AG04449 (cell line): ENCODE data around the gene PIPOX.

Experiments used
- CTCF ChIA-PET: fragments of 350-600 bp; formaldehyde crosslinking; extraction: SDS; loops from one replicate; lab custom pipeline; 2021; ENCODE audit warnings: antibody characterized with exemption; lab: Yijun Ruan, JAX
- POLR2A ChIA-PET: fragments of 400-600, 350-600 bp; formaldehyde crosslinking; extraction: SDS; loops from one replicate; lab custom pipeline; 2020; ENCODE audit warnings: antibody characterized with exemption, inconsistent platforms; lab: Yijun Ruan, JAX
- DNase-seq: peaks from one replicate; pipeline ENCODE4 v3.0.0-alpha.2; 2010; ENCODE audit warnings: low read depth, low spot score
- H3K4me3 ChIP-seq: 2 replicates; pipeline ENCODE4 v1.5.1; 2011; ENCODE audit warnings: low read depth, mild to moderate bottlenecking, control low read depth, low read length
- CTCF ChIP-seq: IDR thresholded peaks from one replicate; pipeline ENCODE4 v1.5.1; 2011; ENCODE audit warnings: mild to moderate bottlenecking, moderate library complexity, low read length, control low read depth, inconsistent platforms; ENCODE audit not compliant: insufficient read depth; ENCODE audit errors: missing control alignments

Gene PIPOX

GRCh38 chr17:29102741-29103181, 59.8 kb downstream of the PIPOX start:
- CTCF ChIA-PET, result interaction anchor here (0.8 kb wide), 1 partner anchor 145 kb away, joined by 3 read pairs; no protein-coding TSS in a partner anchor

GRCh38 chr17:29103341-29103740, 60.4 kb downstream of the PIPOX start:
- H3K4me3 ChIP-seq, result no peak overlapping the region
- no peak for DNase-seq
- no peak for TF ChIP-seq CTCF
- ChIA-PET CTCF (interaction anchor here (0.8 kb wide), 1 partner anchor 145 kb away, joined by 3 read pairs; no protein-coding TSS in a partner anchor), POLR2A (no interaction called here)

More at GRCh38 chr17:29102741-29103181, 59.8 kb downstream of the PIPOX start:
- H3K4me3 ChIP-seq, result no peak overlapping the region
- POLR2A ChIA-PET, result no interaction called here
- no peak for DNase-seq
- no peak for TF ChIP-seq CTCF
